HEK293 (cell line): Measurements from ENCODE around the gene RAB20.

Experiments used
- CTCF ChIP-seq: fragments of 450-650 bp; formaldehyde crosslinking; IDR thresholded peaks from 2 replicates; pipeline ENCODE4 v1.5.1; 2016; ENCODE audit warnings: missing biosample characterization, missing genetic modification characterization
- ZBTB44 ChIP-seq: fragments of 450-650 bp; IDR thresholded peaks from 2 replicates; pipeline ENCODE4 v1.5.1; 2018; ENCODE audit warnings: missing biosample characterization, mild to moderate bottlenecking, missing genetic modification characterization
- ZNF777 ChIP-seq: fragments of 450-650 bp; formaldehyde crosslinking; IDR thresholded peaks from 2 replicates; pipeline ENCODE4 v1.5.1; 2017; ENCODE audit warnings: missing biosample characterization, missing genetic modification characterization, borderline replicate concordance
- TF ChIP-seq, protein P1 (sequence below): fragments of 450-650 bp; formaldehyde crosslinking; IDR thresholded peaks from 2 replicates; pipeline ENCODE4 v1.5.1; 2016; ENCODE audit warnings: missing biosample characterization, missing genetic modification characterization

- TF ChIP-seq CTCF (tag by site-specific recombination) (no peak), ZBTB44 (tag by site-specific recombination) (no peak), ZNF777 (tag by site-specific recombination) (no peak)
- TF ChIP-seq, protein P1, sequence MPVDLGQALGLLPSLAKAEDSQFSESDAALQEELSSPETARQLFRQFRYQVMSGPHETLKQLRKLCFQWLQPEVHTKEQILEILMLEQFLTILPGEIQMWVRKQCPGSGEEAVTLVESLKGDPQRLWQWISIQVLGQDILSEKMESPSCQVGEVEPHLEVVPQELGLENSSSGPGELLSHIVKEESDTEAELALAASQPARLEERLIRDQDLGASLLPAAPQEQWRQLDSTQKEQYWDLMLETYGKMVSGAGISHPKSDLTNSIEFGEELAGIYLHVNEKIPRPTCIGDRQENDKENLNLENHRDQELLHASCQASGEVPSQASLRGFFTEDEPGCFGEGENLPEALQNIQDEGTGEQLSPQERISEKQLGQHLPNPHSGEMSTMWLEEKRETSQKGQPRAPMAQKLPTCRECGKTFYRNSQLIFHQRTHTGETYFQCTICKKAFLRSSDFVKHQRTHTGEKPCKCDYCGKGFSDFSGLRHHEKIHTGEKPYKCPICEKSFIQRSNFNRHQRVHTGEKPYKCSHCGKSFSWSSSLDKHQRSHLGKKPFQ (tag by site-specific recombination), result no peak
Measured at GRCh38 chr13:110531100-110531499, 30.4 kb downstream of the RAB20 start.
